IPS DF 6.9 (cell line): Measurements from ENCODE around the gene TFRC.

Experiments used
- DNase-seq: peaks from one replicate; pipeline ENCODE4 v3.0.0-alpha.2; 2013; ENCODE audit warnings: low read depth, low spot score
- H3K27ac ChIP-seq: one replicate; pipeline ENCODE4 v1.5.1; 2013; ENCODE audit warnings: low read length, control low read depth
- H3K27me3 ChIP-seq: 2 replicates; pipeline ENCODE4 v1.6.1; 2013; ENCODE audit warnings: mild to moderate bottlenecking, low read length; ENCODE audit not compliant: control insufficient read depth, insufficient read depth
- H3K36me3 ChIP-seq: 2 replicates; pipeline ENCODE4 v1.6.1; 2013; ENCODE audit warnings: low read length; ENCODE audit not compliant: control insufficient read depth, insufficient read depth
- H3K4me1 ChIP-seq: 2 replicates; pipeline ENCODE4 v1.6.1; 2013; ENCODE audit warnings: low read length; ENCODE audit not compliant: control insufficient read depth, insufficient read depth
- H3K4me3 ChIP-seq: 2 replicates; pipeline ENCODE4 v1.5.1; 2013; ENCODE audit warnings: mild to moderate bottlenecking, low read length
- H3K9me3 ChIP-seq: 2 replicates; pipeline ENCODE4 v1.6.1; 2013; ENCODE audit warnings: low read length, inconsistent platforms; ENCODE audit not compliant: control insufficient read depth, insufficient read depth
- WGBS: extraction: QIAGEN DNeasy Blood & Tissue Kit; methylation state at CpG from one replicate; pipeline ENCODE4 v1.1.7; 2013; ENCODE audit warnings: mixed read lengths, missing lambda C conversion rate; ENCODE audit not compliant: insufficient read length, insufficient coverage; 5-methylcytosine and 5-hydroxymethylcytosine counted together

Gene TFRC

GRCh38 chr3:196081834-196082618 lies at the start of gene TFRC:
TSS of gene TFRC (minus strand) at chr3:196082090. CDS start at chr3:196077099, 4,991 bp downstream.
- no CpG with 5 or more reads among the region's 67 CpGs for WGBS
- H3K4me3 ChIP-seq = peak within 1 kb of the TSS; percentile 100
- peaks cover 3% of the 10 kb centered on the region; the same call in 1 of the 2 replicates for H3K4me1 ChIP-seq
- no peaks in the 10 kb centered on the region for H3K27me3 ChIP-seq
- H3K27ac ChIP-seq = no peak within 1 kb of the TSS
- DNase-seq = peak; percentile 77
- peaks cover 2% of the 10 kb centered on the region; the same call in 1 of the 2 replicates for H3K36me3 ChIP-seq
- no peaks in the 10 kb centered on the region for H3K9me3 ChIP-seq

GRCh38 chr3:196128172-196128843 lies 46.4 kb upstream of the TFRC start:
- no peaks in the 10 kb centered on the region for H3K36me3 ChIP-seq
- no peaks in the 10 kb centered on the region for H3K9me3 ChIP-seq
- WGBS = no CpG with 5 or more reads among the region's 21 CpGs
- H3K4me3 ChIP-seq = no peak overlapping the region
- DNase-seq = no peak
- no peaks in the 10 kb centered on the region for H3K27me3 ChIP-seq
- H3K27ac ChIP-seq = no peak overlapping the region
- H3K4me1 ChIP-seq = no peaks in the 10 kb centered on the region

GRCh38 chr3:196127308-196128040 lies 45.6 kb upstream of the TFRC start:
- DNase-seq = no peak
- H3K9me3 ChIP-seq = no peaks in the 10 kb centered on the region
- no peaks in the 10 kb centered on the region for H3K36me3 ChIP-seq
- no peaks in the 10 kb centered on the region for H3K27me3 ChIP-seq
- no peak overlapping the region for H3K4me3 ChIP-seq
- WGBS = no CpG with 5 or more reads among the region's 12 CpGs
- peaks cover 4% of the 10 kb centered on the region; the same call in 1 of the 2 replicates for H3K4me1 ChIP-seq
- H3K27ac ChIP-seq = no peak overlapping the region

- DNase-seq = no peak
- Histone ChIP-seq H3K9me3 (no peaks in the 10 kb centered on the region), H3K36me3 (no peaks in the 10 kb centered on the region), H3K4me1 (peaks cover 4% of the 10 kb centered on the region; the same call in 1 of the 2 replicates), H3K4me3 (no peak overlapping the region), H3K27ac (no peak overlapping the region), H3K27me3 (no peaks in the 10 kb centered on the region)
- no CpG with 5 or more reads among the region's 5 CpGs for WGBS
Measured at GRCh38 chr3:196124608-196125007, 42.7 kb upstream of the TFRC start.

GRCh38 chr3:196122688-196123046 lies 40.8 kb upstream of the TFRC start:
- whole genome bisulfite sequencing = no CpG with 5 or more reads among the region's 8 CpGs
- Histone ChIP-seq H3K4me1 (peaks cover 4% of the 10 kb centered on the region; the same call in 1 of the 2 replicates), H3K9me3 (no peaks in the 10 kb centered on the region), H3K4me3 (no peak overlapping the region), H3K36me3 (no peaks in the 10 kb centered on the region), H3K27me3 (no peaks in the 10 kb centered on the region), H3K27ac (no peak overlapping the region)
- DNase-seq = no peak

GRCh38 chr3:196122021-196122687 lies 40.3 kb upstream of the TFRC start:
- H3K4me3 ChIP-seq = no peak overlapping the region
- no CpG with 5 or more reads among the region's 16 CpGs for WGBS

GRCh38 chr3:196121066-196121465 lies 39.2 kb upstream of the TFRC start:
- Histone ChIP-seq H3K27me3 (no peaks in the 10 kb centered on the region), H3K9me3 (no peaks in the 10 kb centered on the region), H3K4me1 (peaks cover 4% of the 10 kb centered on the region; the same call in 1 of the 2 replicates), H3K27ac (no peak overlapping the region), H3K4me3 (no peak overlapping the region), H3K36me3 (no peaks in the 10 kb centered on the region)
- no peak for DNase-seq
- WGBS = no CpG with 5 or more reads among the region's 11 CpGs

More at GRCh38 chr3:196122021-196122687, 40.3 kb upstream of the TFRC start:
- peaks cover 4% of the 10 kb centered on the region; the same call in 1 of the 2 replicates for H3K4me1 ChIP-seq
- DNase-seq = no peak
- H3K27ac ChIP-seq = no peak overlapping the region
- H3K27me3 ChIP-seq = no peaks in the 10 kb centered on the region
- H3K36me3 ChIP-seq = no peaks in the 10 kb centered on the region
- no peaks in the 10 kb centered on the region for H3K9me3 ChIP-seq

- Histone ChIP-seq H3K4me1 (peaks cover 4% of the 10 kb centered on the region; the same call in 1 of the 2 replicates), H3K4me3 (no peak overlapping the region)
- no peak for DNase-seq
Measured at GRCh38 chr3:196120291-196120951, 38.5 kb upstream of the TFRC start.

GRCh38 chr3:196117809-196118208 lies 35.9 kb upstream of the TFRC start:
- no CpG with 5 or more reads among the region's 6 CpGs for WGBS

More at GRCh38 chr3:196120291-196120951, 38.5 kb upstream of the TFRC start:
- H3K9me3 ChIP-seq = no peaks in the 10 kb centered on the region
- H3K27ac ChIP-seq = no peak overlapping the region
- no peaks in the 10 kb centered on the region for H3K36me3 ChIP-seq
- WGBS = no CpG with 5 or more reads among the region's 14 CpGs
- H3K27me3 ChIP-seq = no peaks in the 10 kb centered on the region

More at GRCh38 chr3:196117809-196118208, 35.9 kb upstream of the TFRC start:
- H3K27ac ChIP-seq = no peak overlapping the region
- H3K36me3 ChIP-seq = no peaks in the 10 kb centered on the region
- no peak overlapping the region for H3K4me3 ChIP-seq
- DNase-seq = no peak
- H3K9me3 ChIP-seq = no peaks in the 10 kb centered on the region
- H3K27me3 ChIP-seq = no peaks in the 10 kb centered on the region
- H3K4me1 ChIP-seq = no peaks in the 10 kb centered on the region; the same call in 1 of the 2 replicates
